Fibroblast of villous mesenchyme (primary cell): ENCODE data around the gene FTO. TPM values are rescaled to one million over a fixed set of nuclear protein-coding genes. Genes with fewer than 3 reads are reported as not detected.

ENCODE experiments used
- DNase-seq: peaks from one replicate; pipeline ENCODE4 v3.0.0-alpha.2; 2010; ENCODE audit warnings: low read depth
- H3K4me3 ChIP-seq: 2 replicates; pipeline ENCODE4 v1.5.1; 2011; ENCODE audit warnings: low read depth, mild to moderate bottlenecking, low read length
- total RNA-seq: library from RNA; depleted of rRNA; stranded (reverse); fragments of >200 nt; gene quantifications from 2 replicates; pipeline ENCODE4 v1.2.3, GENCODE V29; 2012
- TF ChIP-seq, protein P1 (sequence below): IDR thresholded peaks from 2 replicates; pipeline ENCODE4 v1.5.1; 2012; ENCODE audit warnings: low read depth, mild to moderate bottlenecking, low read length; ENCODE audit not compliant: insufficient read depth

Gene FTO
- total RNA-seq, 1 donor = 157 TPM

DNA sequence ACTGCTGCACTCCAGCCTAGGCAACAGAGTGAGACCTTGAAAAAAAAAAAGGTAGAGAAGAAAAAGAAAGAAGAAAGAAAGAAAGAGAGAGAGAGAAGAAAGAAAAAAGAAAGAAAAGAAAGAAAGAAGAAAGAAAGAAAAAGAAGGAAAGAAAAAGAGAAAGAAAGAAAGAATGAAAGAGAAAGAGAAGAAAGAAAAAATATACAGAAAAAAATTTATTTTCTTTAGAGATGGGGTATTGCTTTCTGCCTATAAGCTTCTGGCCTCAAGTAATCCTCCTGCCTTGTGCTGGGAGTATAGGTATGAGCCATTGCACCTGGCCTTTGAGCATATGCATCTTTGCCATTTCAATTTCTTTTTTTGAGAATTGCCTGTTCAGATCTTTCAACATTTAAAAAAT lies 425.9 kb downstream of the FTO start:
- no peak overlapping the region for H3K4me3 ChIP-seq
- TF ChIP-seq, protein P1, sequence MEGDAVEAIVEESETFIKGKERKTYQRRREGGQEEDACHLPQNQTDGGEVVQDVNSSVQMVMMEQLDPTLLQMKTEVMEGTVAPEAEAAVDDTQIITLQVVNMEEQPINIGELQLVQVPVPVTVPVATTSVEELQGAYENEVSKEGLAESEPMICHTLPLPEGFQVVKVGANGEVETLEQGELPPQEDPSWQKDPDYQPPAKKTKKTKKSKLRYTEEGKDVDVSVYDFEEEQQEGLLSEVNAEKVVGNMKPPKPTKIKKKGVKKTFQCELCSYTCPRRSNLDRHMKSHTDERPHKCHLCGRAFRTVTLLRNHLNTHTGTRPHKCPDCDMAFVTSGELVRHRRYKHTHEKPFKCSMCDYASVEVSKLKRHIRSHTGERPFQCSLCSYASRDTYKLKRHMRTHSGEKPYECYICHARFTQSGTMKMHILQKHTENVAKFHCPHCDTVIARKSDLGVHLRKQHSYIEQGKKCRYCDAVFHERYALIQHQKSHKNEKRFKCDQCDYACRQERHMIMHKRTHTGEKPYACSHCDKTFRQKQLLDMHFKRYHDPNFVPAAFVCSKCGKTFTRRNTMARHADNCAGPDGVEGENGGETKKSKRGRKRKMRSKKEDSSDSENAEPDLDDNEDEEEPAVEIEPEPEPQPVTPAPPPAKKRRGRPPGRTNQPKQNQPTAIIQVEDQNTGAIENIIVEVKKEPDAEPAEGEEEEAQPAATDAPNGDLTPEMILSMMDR = no peak
- no peak for DNase-seq

DNA sequence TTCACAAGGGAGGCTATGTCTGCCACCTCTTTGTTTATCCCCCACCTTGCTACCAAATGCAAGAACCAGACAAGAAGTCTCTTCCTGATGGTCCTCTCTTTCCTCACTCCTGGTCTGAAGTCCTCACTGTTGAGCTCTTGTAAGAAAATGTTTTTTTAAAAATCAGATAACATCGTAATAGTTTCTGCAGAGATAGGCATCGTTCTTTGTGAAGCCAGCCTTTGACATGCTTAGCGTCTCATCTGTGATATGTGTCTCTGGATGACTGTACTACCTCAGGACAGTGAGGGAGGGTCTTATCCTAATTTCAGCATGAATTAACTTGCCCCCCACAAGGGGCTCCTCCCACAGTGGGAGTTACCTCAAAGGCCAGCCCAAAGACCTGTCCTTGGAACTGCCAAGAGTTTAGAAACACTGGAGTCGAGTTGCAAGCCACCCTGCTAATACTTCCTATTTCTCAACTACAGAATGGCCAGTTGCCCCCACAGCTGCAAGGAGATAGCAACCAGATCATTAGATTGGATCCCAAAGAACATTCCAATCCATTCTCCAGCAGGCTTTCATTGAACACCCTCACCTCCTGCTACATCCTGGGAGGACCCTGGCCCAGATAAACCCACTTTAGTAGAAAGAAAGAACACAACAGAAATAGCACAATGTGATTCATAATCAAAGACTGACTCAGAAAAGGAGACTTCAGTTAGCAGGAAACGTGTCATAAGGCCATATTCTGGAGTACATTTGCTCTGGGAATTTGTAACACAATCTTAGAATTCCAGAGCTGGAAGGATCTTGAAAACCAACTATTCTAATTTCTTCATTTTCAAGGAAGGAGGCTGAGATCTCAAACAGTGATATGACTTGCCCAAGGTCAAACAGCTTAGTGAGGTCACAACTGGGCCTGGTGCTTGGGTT lies 431.7 kb downstream of the FTO start:
- TF ChIP-seq, protein P1 = no peak
- DNase-seq = peak; percentile 47
- H3K4me3 ChIP-seq = no peak overlapping the region

DNA sequence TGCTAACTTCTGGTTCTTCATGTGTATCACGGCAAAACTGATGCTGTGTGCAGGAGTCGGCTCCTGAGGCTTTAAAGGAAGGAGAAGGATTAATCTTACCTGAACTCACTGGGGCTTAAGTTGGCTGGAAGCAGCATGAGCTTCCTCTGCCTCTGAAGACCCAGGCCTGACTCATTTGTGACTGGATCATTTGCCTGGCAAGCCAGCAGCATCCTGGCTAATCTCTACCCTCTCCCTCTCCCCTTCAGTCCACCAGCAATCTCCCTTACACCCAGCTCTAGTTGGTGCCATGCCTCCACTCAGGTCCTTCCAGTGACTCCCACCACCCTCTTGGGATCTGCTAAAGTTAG lies 432.3 kb downstream of the FTO start:
- H3K4me3 ChIP-seq = no peak overlapping the region
- TF ChIP-seq, protein P1 = no peak
- DNase-seq = no peak

DNA sequence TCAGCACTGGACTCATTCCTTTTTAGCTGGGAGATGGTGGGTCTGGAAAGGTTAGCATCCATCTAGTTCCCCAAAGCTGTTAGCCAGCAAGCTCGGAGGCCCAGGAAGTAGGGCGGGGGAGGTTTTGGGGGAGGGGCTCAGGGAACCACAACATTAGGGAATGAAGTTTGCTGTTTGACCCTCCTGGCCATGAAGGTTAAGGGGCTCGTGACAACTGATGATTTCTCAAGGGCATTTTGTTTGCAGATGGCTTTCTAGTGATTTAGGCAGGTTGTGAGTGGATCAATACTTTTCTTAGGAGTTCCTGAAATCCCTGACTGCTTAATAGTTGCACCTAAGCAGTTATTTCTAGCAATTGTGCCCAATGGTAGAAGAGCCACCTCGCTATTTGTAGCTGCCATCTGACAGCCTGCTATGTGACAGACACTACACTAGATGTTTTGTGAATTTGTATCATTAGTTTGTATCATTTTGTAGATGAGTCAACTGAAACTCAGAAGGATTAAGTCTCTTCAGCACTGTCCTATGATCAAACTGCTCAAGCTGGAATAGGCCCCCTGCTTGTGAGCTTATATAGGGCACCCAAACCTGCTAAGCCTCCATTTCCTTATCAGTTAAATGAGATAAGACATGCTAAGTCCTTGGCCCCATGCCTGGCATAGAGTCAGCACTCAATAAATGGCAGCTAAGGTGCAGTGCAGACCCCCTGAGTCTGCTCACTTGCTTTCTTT lies 436.3 kb downstream of the FTO start:
- no peak overlapping the region for H3K4me3 ChIP-seq
- TF ChIP-seq, protein P1 = peak; percentile 10
- peak; percentile 8 for DNase-seq

DNA sequence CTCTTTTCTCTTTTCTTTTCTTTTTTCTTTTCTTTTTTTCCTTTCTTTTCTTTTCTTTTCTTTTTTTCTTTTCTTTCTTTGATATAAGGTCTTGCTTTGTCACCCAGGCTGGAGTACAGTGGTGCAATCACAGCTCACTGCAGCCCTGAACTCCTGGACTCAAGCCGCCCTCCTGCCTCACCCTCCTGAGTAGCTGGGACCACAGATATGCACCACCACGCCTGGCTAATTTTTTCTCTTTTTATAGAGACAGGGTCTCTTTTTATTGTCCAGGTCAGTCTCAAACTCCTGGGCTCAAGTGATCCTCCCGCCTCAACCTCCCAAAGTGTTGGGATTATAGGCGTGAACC lies 436.8 kb downstream of the FTO start:
- TF ChIP-seq, protein P1 = no peak
- no peak overlapping the region for H3K4me3 ChIP-seq
- DNase-seq = no peak

DNA sequence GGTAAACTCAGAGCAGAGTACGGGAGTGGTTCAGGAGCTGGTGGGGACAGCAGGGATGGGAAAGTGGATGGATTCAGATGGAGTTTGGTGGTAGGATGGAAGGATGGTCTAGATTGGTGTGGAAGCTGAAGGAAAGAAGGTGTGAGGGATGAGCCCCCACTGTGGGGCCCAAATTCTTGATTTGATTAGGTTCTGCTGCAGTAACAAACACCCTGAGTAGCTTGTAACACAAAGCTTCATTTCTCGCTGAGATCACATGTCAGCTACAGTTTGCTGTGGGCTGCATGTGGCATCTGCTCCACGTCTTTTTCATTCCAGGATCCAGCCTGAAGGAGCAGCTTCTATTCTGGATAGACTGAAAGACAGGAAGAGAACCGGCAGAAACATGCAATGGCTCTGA lies 438.8 kb downstream of the FTO start:
- no peak for DNase-seq
- H3K4me3 ChIP-seq = no peak overlapping the region
- TF ChIP-seq, protein P1 = no peak
